Prostate gland (tissue), 2 donors: Measurements from ENCODE around the gene CACNG1. TPM values are rescaled to one million over a fixed set of nuclear protein-coding genes. Genes with fewer than 3 reads are reported as not detected.

Source experiments
- DNase-seq: peaks from one replicate; pipeline ENCODE4 v3.0.0-alpha.2; 2019; ENCODE audit warnings: low spot score
- H3K27ac ChIP-seq, 2 donors: fragments of 200-600 bp; sonication (generic); 2 replicates each; pipeline ENCODE4 v1.5.1; 2017 to 2019
- H3K27me3 ChIP-seq: fragments of 200-600 bp; sonication (generic); replicated peaks from 2 replicates; pipeline ENCODE4 v1.5.1; 2019; ENCODE audit not compliant: insufficient read depth
- H3K36me3 ChIP-seq, 2 donors: fragments of 200-600 bp; sonication (generic); 1 replicate in 1 of 2; 2 replicates in 1 of 2; pipeline versions ENCODE4 v1.5.1 to v1.8.1; 2017 to 2019
- H3K4me1 ChIP-seq: fragments of 200-600 bp; sonication (generic); replicated peaks from 2 replicates; pipeline ENCODE4 v1.5.1; 2019
- H3K4me3 ChIP-seq, 2 donors: fragments of 200-600 bp; sonication (generic); 2 replicates each; pipeline ENCODE4 v1.5.1; 2017 to 2019
- H3K9me3 ChIP-seq: fragments of 200-600 bp; sonication (generic); 2 replicates; pipeline ENCODE4 v1.5.1; 2017
- POLR2A ChIP-seq: fragments of 450-650 bp; IDR thresholded peaks from one replicate; pipeline ENCODE4 v1.6.1; 2016; ENCODE audit warnings: antibody characterized with exemption, mild to moderate bottlenecking
- POLR2AphosphoS5 ChIP-seq: sonication (generic); formaldehyde crosslinking; IDR thresholded peaks from one replicate; pipeline ENCODE4 v1.6.1; 2017; ENCODE audit warnings: antibody characterized with exemption
- WGBS: methylation state at CpG from one replicate; pipeline ENCODE4 v1.1.5; 2018; 5-methylcytosine and 5-hydroxymethylcytosine counted together
- intact Hi-C: fragments of 100-400 bp; cut with DNase I; formaldehyde crosslinking; loops from one replicate; pipeline ENCODE4 v1.14.2; 2022
- total RNA-seq, 2 donors: library from RNA; depleted of rRNA; stranded (reverse); fragments of >200 nt; gene quantifications; one replicate each; pipeline ENCODE4 v1.1.0, GENCODE V29; 2016
- TF ChIP-seq, protein P1 (sequence below), 4 experiments: fragments of 200-600 bp in 2 of 4; fragments of 450-650 bp in 2 of 4; sonication (generic) in 2 of 4; IDR thresholded peaks; 1 replicate in 3 of 4; 2 replicates in 1 of 4; pipeline ENCODE4 v1.5.1; 2016 to 2019; ENCODE audit warnings: antibody characterized with exemption in 4 of 4, mild to moderate bottlenecking in 2 of 4, moderate library complexity in 2 of 4

CACNG1 gene
- total RNA-seq = under 1 TPM in 1 of 2 donors, not detected in 1; 0.74 TPM

GRCh38 chr17:67044016-67044772 lies at the start of gene CACNG1:
Gene CACNG1, plus strand, starts transcription at chr17:67044554. Its CDS starts 107 bp downstream, at chr17:67044661.
- H3K9me3 ChIP-seq = no peaks in the 10 kb centered on the region
- no peak within 1 kb of the TSS for H3K27ac ChIP-seq
- no peaks in the 10 kb centered on the region for H3K36me3 ChIP-seq
- DNase-seq = no peak
- 78% methylated on average over 29 of the region's 32 CpGs for WGBS
- no peak within 1 kb of the TSS for H3K4me3 ChIP-seq
- H3K27me3 ChIP-seq = no peaks in the 10 kb centered on the region
- no peaks in the 10 kb centered on the region for H3K4me1 ChIP-seq
- TF ChIP-seq POLR2A = no peak
- TF ChIP-seq, protein P1, sequence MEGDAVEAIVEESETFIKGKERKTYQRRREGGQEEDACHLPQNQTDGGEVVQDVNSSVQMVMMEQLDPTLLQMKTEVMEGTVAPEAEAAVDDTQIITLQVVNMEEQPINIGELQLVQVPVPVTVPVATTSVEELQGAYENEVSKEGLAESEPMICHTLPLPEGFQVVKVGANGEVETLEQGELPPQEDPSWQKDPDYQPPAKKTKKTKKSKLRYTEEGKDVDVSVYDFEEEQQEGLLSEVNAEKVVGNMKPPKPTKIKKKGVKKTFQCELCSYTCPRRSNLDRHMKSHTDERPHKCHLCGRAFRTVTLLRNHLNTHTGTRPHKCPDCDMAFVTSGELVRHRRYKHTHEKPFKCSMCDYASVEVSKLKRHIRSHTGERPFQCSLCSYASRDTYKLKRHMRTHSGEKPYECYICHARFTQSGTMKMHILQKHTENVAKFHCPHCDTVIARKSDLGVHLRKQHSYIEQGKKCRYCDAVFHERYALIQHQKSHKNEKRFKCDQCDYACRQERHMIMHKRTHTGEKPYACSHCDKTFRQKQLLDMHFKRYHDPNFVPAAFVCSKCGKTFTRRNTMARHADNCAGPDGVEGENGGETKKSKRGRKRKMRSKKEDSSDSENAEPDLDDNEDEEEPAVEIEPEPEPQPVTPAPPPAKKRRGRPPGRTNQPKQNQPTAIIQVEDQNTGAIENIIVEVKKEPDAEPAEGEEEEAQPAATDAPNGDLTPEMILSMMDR (IDR thresholded peaks at IDR 0.05) = no peak
- no peak for TF ChIP-seq POLR2AphosphoS5
- intact Hi-C loops = no loop called here

GRCh38 chr17:66994930-66995535 lies 49.3 kb upstream of the CACNG1 start:
- H3K4me1 ChIP-seq = no peaks in the 10 kb centered on the region
- H3K4me3 ChIP-seq = no peak overlapping the region
- no peaks in the 10 kb centered on the region for H3K36me3 ChIP-seq
- intact Hi-C loops = no loop called here
- H3K27ac ChIP-seq = no peak overlapping the region
- TF ChIP-seq POLR2AphosphoS5 = no peak
- TF ChIP-seq, protein P1 (IDR thresholded peaks at IDR 0.05) = no peak
- TF ChIP-seq POLR2A = no peak
- WGBS = 68% methylated on average over 12 of the region's 12 CpGs
- no peak for DNase-seq
- no peaks in the 10 kb centered on the region for H3K27me3 ChIP-seq
- H3K9me3 ChIP-seq = no peaks in the 10 kb centered on the region

DNA sequence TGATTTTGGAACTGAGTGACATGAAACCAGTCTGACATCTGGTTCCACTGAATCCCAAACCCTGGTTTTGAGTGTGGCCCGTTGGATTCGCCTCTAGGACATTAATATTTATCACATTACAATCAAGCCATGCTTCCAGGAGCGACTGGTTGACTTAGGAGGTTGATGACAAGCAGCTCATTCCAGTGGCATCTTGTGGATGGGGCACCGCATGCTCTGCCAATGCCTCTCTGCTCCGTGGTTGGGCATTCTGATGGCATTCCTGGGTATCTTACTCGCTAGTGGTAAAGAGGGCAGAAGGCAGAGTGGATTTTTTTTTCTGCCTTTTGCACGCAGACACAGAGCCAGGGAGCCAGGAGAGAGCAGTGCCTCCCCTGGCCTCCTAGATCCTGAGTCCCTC lies 48.4 kb upstream of the CACNG1 start:
- no peak overlapping the region for H3K4me3 ChIP-seq
- H3K27ac ChIP-seq = no peak overlapping the region
- H3K27me3 ChIP-seq = no peaks in the 10 kb centered on the region
- no peak for TF ChIP-seq POLR2AphosphoS5
- TF ChIP-seq POLR2A = no peak
- TF ChIP-seq, protein P1 (IDR thresholded peaks at IDR 0.05) = no peak
- no peak for DNase-seq
- intact Hi-C loops = no loop called here
- WGBS = 90% methylated on average over 7 of the region's 7 CpGs
- no peaks in the 10 kb centered on the region for H3K4me1 ChIP-seq
- no peaks in the 10 kb centered on the region for H3K9me3 ChIP-seq
- H3K36me3 ChIP-seq = no peaks in the 10 kb centered on the region

GRCh38 chr17:66996926-66997325 lies 47.4 kb upstream of the CACNG1 start:
- TF ChIP-seq, protein P1 (IDR thresholded peaks at IDR 0.05) = no peak
- TF ChIP-seq POLR2A = no peak
- TF ChIP-seq POLR2AphosphoS5 = no peak
- H3K9me3 ChIP-seq = no peaks in the 10 kb centered on the region
- intact Hi-C loops = no loop called here
- WGBS = 93% methylated on average over 5 of the region's 5 CpGs
- no peak for DNase-seq
- no peak overlapping the region for H3K4me3 ChIP-seq
- H3K27ac ChIP-seq = no peak overlapping the region
- H3K36me3 ChIP-seq = no peaks in the 10 kb centered on the region
- no peaks in the 10 kb centered on the region for H3K4me1 ChIP-seq
- H3K27me3 ChIP-seq = no peaks in the 10 kb centered on the region

- Histone ChIP-seq H3K4me1 (no peaks in the 10 kb centered on the region), H3K9me3 (no peaks in the 10 kb centered on the region), H3K4me3 (no peak overlapping the region), H3K27ac (no peak overlapping the region), H3K27me3 (no peaks in the 10 kb centered on the region), H3K36me3 (no peaks in the 10 kb centered on the region)
- no peak for DNase-seq
- intact Hi-C loops = no loop called here
- no peak for TF ChIP-seq POLR2AphosphoS5
- TF ChIP-seq POLR2A = no peak
- TF ChIP-seq, protein P1 (IDR thresholded peaks at IDR 0.05) = no peak
- 87% methylated on average over 2 of the region's 2 CpGs for WGBS
Measured at GRCh38 chr17:67003231-67003630, 41.1 kb upstream of the CACNG1 start.
